Measurements from ENCODE around the gene TTC34. TPM values are rescaled to one million over a fixed set of nuclear protein-coding genes. Genes with fewer than 3 reads are reported as not detected.

TTC34 gene
- total and polyA plus RNA-seq, 9 of the 15 experiments (the other 6 are each of a cell fraction or from before 2014, with no cell fraction given), result 0.03 to 0.38 (median 0.05) TPM; not detected in 2

GRCh38 chr1:2594641-2595131, 206.8 kb downstream of the TTC34 start (continued):
- TF ChIP-seq ZNF318 (IDR thresholded peaks at IDR 0.05; ENCODE audit: borderline replicate concordance in 1 of 2, low read depth in 1 of 2), result no peak
- TF ChIP-seq ZNF217 (CRISPR knock-in tag; IDR thresholded peaks at IDR 0.05), result no peak
- TF ChIP-seq ZKSCAN3 (CRISPR knock-in tag; IDR thresholded peaks at IDR 0.05), result no peak
- TF ChIP-seq ZKSCAN8 (CRISPR knock-in tag; IDR thresholded peaks at IDR 0.05), result no peak
- no peak for TF ChIP-seq KDM4B (IDR thresholded peaks at IDR 0.05; ENCODE audit: borderline replicate concordance in 2 of 2, low read depth in 1 of 2)
- TF ChIP-seq STAT6 (CRISPR knock-in tag; IDR thresholded peaks at IDR 0.05), result no peak
- TF ChIP-seq TSHZ1 (CRISPR knock-in tag; IDR thresholded peaks at IDR 0.05), result no peak
